ENCODE measurements around the gene CCDC50.

CCDC50 gene

DNA sequence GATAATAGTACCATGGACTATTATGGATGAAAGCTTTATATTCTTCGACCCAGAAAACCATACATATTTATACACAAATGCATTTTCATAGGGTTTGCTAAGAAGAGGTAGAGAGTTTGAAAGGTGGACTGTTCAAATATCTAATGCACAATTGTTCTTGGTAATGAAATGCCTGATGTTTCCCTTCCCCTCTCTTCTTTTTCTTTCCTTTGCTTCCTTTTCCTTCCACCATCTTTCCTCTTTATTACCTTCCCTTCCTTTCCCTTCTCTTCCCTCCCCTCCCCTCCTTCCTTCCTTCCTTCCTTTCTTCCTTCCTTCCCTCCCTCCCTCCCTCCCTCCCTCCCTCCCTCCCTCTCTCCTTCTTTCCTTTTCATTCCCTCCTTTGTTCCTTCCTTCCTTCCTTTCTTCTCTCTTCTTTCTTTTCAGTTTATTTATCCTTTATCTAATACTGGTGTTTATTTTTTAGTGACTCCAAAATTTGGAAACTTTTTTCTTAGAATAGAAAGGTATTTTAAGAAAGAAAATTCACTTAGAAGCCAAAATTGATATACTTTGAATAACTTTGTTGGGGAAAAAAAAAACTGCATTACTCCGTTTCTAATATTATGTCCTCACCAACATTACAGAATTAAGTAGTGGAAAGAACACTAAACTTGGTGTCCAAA lies 109.1 kb downstream of the CCDC50 start:
- DNase-seq (ENCODE audit: low read depth), result no peak
- TF ChIP-seq, protein P1, sequence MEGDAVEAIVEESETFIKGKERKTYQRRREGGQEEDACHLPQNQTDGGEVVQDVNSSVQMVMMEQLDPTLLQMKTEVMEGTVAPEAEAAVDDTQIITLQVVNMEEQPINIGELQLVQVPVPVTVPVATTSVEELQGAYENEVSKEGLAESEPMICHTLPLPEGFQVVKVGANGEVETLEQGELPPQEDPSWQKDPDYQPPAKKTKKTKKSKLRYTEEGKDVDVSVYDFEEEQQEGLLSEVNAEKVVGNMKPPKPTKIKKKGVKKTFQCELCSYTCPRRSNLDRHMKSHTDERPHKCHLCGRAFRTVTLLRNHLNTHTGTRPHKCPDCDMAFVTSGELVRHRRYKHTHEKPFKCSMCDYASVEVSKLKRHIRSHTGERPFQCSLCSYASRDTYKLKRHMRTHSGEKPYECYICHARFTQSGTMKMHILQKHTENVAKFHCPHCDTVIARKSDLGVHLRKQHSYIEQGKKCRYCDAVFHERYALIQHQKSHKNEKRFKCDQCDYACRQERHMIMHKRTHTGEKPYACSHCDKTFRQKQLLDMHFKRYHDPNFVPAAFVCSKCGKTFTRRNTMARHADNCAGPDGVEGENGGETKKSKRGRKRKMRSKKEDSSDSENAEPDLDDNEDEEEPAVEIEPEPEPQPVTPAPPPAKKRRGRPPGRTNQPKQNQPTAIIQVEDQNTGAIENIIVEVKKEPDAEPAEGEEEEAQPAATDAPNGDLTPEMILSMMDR (IDR thresholded peaks at IDR 0.05; ENCODE audit: control insufficient read depth, insufficient read depth, low read depth, low read length, missing control alignments), result no peak
- no peak overlapping the region for H3K4me3 ChIP-seq (ENCODE audit: control insufficient read depth, low read depth, low read length)

DNA sequence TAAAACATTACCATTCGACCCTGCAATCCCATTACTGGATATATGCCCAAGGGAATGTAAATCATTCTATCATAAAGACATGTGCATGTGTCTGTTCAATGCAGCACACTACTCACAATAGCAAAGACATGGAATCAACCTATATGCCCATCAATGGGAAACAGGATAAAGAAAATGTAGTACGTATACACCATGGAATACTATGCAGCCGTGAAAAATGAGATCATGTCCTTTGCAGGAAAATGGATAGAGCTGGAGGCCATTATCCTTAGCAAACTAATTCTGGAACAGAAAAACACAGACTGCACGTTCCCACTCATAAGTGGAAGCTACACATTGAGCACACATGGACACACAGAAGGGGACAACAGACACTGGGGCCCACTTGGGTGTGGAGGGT lies 111.3 kb downstream of the CCDC50 start:
- TF ChIP-seq, protein P1 (IDR thresholded peaks at IDR 0.05; ENCODE audit: control insufficient read depth, insufficient read depth, low read depth, low read length, missing control alignments), result no peak
- no peak for DNase-seq (ENCODE audit: low read depth)
- H3K4me3 ChIP-seq (ENCODE audit: control insufficient read depth, low read depth, low read length), result no peak overlapping the region

DNA sequence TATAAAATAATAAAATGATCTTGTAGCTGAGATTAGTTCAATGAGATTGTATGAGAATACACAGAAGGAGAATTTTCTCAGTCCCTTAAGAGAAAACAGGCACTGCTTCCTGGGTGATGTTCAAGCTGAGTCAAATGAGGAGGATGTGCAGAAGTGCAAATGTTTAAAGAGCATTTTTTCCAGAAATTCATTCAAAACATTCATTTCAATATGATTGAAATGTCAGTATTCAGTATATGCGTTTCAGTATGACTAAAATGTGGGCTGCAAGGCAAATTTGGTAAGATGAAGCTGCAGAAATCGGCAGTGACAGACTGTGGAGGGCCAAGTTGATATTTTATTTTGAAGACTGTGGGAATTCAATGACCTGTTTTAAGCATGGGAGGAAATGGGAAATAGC lies 112.5 kb downstream of the CCDC50 start:
- TF ChIP-seq, protein P1 (IDR thresholded peaks at IDR 0.05; ENCODE audit: control insufficient read depth, insufficient read depth, low read depth, low read length, missing control alignments), result no peak
- no peak overlapping the region for H3K4me3 ChIP-seq (ENCODE audit: control insufficient read depth, low read depth, low read length)
- DNase-seq (ENCODE audit: low read depth), result no peak

DNA sequence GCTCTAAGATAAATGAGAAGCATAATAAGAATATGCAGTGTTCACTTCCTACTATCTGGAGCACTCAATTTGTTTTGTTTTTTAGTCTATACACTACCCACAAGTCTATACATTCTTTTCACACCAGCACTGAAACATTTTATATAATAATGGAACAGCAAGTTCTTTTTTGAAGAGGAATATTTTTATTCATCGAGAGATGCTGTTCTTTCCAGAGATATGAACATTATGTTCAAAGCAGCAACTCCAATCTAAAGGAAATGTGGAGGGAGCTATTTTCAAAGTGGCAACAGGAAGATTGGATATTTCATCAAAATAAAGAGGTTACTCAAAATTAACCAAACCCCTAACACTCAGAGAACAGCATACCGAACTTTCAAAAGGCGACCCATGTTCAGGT lies 115.4 kb downstream of the CCDC50 start:
- H3K4me3 ChIP-seq (ENCODE audit: control insufficient read depth, low read depth, low read length), result no peak overlapping the region
- TF ChIP-seq, protein P1 (IDR thresholded peaks at IDR 0.05; ENCODE audit: control insufficient read depth, insufficient read depth, low read depth, low read length, missing control alignments), result no peak
- no peak for DNase-seq (ENCODE audit: low read depth)
